CD4-positive, alpha-beta T cell treated with Interleukin-12 subunit alpha and Interleukin-12 subunit beta, for 1 hour (primary cell): ENCODE data around the gene SAFB2.

Experiments used
- DNase-seq: peaks from one replicate; pipeline ENCODE4 v3.0.0-alpha.2; 2020

SAFB2 gene

GRCh38 chr19:5540208-5540607 lies 82.4 kb downstream of the SAFB2 start:
- no peak for DNase-seq

GRCh38 chr19:5537870-5538269 lies 84.7 kb downstream of the SAFB2 start:
- no peak for DNase-seq
